HG03175 (cell line): ENCODE measurements around the gene GGT7.
"Not testable (repeated sequence)": the region's sequence is repeated elsewhere in the genome, so short reads cannot be mapped to it uniquely, and the experiment has no call there.

Source experiments
- ATAC-seq: cut with Tn5 transposase; IDR thresholded peaks from one replicate; pipeline ENCODE4 v1.9.1; 2021; ENCODE audit warnings: mild to moderate bottlenecking, moderate library complexity; ENCODE audit not compliant: unreplicated experiment

GGT7 gene, protein sequence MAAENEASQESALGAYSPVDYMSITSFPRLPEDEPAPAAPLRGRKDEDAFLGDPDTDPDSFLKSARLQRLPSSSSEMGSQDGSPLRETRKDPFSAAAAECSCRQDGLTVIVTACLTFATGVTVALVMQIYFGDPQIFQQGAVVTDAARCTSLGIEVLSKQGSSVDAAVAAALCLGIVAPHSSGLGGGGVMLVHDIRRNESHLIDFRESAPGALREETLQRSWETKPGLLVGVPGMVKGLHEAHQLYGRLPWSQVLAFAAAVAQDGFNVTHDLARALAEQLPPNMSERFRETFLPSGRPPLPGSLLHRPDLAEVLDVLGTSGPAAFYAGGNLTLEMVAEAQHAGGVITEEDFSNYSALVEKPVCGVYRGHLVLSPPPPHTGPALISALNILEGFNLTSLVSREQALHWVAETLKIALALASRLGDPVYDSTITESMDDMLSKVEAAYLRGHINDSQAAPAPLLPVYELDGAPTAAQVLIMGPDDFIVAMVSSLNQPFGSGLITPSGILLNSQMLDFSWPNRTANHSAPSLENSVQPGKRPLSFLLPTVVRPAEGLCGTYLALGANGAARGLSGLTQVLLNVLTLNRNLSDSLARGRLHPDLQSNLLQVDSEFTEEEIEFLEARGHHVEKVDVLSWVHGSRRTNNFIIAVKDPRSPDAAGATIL

DNA sequence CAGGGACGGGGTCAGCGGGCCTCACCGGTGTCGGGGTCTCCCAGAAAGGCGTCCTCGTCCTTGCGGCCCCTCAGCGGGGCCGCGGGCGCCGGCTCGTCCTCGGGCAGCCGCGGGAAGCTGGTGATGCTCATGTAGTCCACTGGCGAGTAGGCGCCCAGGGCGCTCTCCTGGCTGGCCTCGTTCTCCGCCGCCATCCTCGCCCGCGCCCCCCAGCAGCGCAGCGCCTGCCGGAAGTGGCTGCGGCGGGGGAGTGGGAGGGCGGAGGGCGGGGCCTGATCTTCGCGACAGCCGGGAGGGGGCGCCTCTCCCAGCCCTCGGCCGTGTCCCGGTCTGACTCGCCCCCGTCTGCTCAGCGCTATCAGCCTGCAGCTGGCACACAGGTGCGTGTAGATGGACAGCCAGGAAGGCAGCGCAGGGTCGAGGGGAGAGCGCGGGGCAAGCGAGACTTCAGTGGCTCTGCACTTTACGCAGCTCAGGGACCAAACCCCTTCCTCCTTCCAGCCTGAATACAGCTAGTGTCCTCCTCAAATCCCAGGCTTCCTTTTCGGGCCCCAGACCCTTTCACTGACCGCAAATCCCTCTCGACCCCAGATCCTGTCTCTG, at the start of gene GGT7:
Gene GGT7, minus strand, starts transcription at position 235 of the 603 bp plus-strand sequence. Its CDS starts 41 bp downstream, at position 194.
- peak; percentile 49 for ATAC-seq

DNA sequence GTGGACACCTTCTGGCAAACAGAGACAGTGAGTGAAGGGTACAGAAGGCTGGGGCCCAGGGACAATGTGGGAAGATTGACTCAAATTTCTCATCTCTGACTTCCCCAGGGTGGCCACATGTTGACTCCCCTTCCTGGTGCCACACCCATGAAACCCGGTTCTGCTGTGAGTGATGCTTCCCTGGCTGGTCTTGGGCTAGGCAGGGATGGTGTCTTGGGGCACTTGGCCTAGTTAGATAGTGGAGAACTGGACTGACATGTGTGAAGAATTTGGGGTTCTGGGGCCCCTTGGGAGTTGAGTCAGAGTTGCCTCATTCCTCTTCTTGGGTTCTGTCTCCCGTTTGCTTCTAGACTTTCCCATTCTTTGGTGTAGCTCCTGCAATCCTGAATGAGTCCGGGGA, 48.8 kb upstream of the GGT7 start:
- no peak for ATAC-seq

DNA sequence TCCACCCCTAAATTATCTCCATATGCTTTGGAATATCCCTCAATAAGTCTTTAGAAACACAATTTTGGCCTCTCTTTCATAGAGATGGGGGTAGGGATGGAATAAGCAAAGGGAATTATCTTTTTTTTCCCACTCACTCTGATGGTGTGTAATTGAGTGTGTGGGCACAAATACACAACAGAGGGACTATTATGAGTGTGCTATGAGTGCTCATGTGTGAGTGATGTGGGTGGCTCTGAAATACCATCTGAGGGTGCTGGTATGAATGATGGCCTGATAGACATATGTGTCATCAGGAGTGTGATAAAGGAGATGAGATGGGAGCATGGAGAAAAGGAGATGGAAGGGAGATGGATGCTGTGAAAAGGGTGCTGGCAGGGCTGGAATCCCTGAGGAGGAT, 47.4 kb upstream of the GGT7 start:
- ATAC-seq: no peak

DNA sequence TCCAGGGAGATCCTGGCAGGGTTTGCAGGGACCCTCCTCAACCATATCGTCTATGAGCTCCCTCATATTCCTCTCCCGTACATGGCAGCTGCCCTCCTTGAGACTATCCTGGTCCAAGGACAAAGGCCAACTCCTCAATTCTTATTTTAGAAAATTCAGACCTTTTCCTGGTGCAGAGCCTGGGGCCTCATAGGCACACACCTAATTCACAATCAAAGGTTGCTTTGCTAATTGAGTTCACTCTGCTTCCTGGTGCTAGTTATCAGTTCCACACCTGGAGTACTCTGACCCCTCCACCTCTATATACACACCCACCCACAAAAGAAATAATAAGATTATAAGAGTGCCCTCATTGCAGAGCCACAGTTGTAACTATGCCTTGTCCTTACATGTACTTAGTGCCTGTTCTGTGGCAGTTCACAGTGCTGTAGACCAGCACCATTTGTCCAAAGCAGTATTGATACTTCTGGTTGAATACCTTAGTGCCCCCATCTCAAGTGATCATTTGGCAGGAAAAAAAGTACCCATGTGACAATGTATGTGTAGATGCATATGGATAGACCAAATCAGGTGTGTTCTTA, 44.2 kb upstream of the GGT7 start:
- ATAC-seq: no peak

DNA sequence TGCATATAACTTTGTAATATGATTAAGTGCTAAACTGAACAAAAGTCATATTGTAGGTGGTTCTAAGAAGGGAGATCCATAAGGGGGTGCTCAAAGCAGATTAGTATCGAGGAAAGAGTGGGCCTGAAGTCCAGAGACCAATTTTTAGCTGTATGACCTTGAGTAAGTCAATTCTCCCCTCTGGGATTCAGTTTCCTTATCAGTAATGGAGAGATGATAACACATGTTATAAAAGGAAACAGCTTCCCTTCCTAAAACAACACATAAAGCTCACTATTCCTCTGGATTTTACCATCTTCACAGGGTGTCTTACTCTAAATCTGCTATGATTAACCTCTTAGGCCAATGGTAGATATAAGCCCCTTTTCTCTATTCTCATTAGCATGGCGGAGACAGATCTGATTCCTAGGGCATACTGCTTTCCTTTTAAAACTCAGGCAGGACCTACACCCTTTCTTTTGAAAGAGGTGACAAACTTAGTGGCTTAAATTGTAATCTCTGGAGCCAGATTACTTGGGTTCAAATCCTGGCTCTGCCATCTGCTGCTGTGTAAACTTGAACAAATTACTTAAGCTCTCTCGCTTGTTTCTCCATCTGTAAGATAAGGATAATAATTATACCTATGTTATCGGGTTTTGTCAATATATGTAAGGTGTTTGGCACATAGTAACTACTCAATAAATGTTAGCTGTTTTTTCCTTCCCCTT, 43.2 kb upstream of the GGT7 start:
- no peak for ATAC-seq

DNA sequence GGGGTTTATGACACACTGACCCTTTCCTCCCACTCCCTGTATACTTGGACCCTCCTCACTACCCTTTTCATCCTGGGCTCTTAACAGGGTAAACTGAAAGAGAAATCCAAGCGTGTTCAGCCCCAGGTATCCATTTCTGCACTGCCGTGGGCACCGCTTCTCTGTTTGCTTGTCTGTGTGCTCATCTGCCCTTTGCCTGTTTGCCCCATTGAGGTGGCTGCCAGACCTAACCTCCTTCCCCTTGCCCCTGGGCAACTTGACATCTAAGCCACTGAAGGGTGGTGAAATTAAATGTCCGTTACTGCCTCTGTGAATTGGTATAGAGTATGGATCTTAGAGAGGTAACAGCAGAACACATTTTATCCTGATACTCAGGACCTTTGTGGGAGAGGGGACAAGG, 42.5 kb upstream of the GGT7 start:
- ATAC-seq: no peak

DNA sequence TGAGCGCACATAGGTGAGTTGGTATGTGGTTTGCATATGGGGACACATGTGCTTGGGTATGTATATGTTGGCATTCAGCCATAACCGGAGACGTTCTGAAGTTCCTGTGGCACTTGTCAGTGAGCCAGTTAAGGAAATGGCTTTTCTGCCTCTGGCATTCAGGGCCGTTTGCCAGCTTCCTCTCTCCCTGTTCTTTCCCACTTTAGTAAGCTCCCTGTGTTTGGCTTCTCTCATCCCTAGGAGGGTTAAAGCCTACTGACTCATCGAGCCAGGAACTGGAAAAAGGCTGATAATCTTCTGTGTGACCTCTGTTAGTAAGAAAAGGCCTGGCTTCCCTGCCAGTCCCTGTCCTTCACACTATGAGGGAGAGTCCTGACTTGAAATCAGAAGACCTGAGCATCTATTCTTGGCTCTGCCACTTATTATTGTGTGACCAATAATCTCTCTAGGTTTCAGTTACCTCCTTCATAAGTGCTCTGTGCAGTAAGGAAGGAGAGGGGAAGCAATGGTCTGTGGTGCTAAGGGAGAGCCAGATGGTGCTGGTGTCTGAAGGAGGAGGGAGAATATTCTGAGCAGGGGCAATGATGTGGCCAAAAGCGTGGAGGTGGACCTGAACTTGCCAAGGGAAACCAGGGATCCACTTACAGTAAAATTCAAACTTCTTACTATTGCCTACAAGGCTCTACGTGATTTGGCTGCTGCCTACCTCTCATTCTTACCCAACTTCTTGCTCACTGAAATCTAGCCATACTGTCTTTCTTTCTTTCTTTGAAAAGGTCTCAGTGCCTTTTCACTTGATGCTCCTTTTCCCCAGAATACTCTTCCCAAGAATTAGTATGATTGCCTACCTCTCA, 35.2 kb upstream of the GGT7 start:
- no peak for ATAC-seq

DNA sequence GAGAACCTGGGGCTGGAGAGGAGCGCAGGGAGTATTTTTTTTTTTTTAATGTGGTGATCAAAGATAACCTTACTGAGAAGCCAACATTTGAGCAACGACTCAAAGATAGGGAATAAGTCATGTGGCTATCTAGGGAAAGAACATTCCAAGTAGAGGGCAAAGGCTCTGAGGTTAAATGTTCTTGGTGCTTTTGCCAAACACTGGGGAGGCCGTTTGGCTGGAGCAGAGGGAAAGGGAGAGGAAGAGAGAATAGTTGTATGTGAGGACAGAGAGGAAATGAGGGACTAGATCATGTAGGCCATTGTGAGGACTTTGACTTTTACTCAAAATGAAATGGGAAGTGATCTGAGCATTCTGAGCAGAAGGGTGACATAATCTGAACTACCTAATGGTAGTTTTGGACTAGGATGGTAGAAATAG, 31.6 kb upstream of the GGT7 start:
- no peak for ATAC-seq

DNA sequence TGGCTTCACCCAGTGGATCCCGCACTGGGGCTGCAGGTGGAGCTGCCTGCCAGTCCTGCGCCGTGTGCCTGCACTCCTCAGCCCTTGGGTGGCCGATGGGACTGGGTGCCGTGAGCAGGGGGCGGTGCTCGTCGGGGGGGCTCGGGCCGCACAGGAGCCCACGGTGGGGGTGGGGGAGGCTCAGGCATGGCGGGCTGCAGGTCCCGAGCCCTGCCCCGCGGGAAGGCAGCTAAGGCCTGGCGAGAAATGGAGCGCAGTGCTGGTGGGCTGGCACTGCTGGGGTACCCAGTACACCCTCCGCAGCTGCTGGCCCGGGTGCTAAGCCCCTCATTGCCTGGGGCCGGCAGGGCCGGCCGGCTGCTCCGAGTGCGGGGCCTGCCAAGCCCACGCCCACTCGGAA, 26.1 kb upstream of the GGT7 start:
- ATAC-seq: not testable (repeated sequence)

DNA sequence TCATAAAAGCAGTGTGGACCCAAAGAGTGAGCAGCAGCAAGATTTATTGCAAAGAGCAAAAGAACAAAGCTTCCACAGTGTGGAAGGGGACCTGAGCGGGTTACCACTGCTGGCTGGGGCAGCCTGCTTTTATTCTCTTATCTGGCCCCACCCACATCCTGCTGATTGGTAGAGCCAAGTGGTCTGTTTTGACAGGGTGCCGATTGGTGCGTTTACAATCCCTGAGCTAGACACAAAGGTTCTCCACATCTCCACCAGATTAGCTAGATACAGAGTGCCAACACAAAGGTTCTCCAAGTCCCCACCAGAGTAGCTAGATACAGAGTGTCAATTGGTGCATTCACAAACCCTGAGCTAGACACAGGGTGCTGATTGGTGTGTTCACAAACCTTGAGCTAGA, 25.5 kb upstream of the GGT7 start:
- not testable (repeated sequence) for ATAC-seq

DNA sequence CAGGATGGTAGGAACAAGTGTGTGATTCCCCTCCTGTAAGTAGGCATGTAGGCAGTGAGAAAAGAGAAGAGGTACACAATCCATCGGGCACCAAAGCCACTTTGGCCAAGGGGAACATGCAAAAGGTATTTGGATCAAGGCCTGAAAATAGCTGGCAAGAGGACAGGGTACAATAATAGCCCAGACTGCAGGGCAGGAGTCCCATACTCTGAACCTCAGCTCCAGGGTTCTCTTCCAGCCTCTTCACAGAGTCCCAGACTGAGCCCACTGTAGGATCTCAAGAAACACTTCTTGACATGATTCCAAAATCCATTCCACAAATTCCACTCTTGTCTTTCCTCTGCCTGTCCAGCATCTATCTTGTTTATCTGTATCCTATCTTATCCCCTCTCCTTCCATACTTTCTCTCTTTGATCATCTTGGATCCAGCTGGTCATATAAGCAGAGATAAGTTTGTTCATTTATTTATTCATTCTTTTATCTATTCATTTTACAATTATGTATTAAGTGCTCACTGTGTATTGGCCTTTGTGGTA, 23.5 kb upstream of the GGT7 start:
- ATAC-seq: no peak

DNA sequence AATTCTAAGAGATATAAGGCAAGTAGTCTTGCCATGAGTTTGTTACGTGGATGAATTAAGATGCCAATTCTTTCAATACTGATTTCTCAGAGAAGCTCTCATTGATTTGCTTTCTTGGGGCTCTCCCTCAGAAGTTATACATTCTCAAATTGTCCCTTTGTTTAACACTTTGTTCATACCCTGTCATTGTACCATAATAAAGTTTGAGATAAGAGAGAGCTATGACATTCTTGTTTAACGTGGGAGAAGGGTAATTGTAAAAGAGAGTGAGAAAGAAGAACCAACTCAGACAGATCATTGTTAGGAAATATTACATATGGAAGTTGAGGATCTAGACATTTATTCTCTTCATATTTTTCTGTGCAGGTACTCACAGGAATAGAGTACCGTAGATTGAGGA, 22.8 kb upstream of the GGT7 start:
- ATAC-seq: no peak

DNA sequence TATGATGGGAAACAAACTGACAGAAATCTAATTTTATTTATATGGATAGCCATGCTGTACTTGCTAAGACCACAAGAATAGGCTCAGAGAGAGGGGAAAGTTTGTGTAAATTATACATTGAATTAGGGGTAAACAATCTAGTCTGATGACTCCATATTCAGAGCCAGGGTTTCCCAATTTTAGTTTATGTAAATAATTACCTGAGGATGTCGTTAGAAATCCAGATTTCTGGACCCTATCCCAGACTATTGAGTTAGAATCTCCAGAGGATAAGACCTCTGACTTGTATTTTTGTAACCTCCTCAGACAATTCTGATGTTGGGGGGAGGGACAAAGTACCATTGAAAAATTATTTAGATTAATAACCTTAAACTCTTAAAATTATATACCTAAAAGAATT, 22.1 kb upstream of the GGT7 start:
- ATAC-seq: no peak

DNA sequence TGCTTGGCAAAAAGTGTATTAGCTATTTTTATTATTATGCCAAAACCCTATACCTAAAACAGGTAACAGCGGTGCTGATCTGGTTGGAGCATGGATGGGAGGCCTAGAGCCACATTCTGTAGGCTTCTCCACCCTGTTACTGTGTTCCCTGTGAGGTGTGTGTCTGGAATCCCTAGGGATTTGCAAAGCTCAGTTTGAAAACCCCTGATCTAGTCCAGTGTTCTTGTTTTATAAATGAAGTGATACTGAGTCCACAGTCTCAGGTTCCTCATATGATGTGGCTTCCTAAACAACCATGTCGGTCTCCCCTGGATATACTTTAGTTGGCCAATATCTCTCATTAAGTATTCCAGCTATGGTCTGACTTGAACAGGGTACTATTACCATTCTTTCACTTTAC, 20.0 kb upstream of the GGT7 start:
- ATAC-seq: no peak

DNA sequence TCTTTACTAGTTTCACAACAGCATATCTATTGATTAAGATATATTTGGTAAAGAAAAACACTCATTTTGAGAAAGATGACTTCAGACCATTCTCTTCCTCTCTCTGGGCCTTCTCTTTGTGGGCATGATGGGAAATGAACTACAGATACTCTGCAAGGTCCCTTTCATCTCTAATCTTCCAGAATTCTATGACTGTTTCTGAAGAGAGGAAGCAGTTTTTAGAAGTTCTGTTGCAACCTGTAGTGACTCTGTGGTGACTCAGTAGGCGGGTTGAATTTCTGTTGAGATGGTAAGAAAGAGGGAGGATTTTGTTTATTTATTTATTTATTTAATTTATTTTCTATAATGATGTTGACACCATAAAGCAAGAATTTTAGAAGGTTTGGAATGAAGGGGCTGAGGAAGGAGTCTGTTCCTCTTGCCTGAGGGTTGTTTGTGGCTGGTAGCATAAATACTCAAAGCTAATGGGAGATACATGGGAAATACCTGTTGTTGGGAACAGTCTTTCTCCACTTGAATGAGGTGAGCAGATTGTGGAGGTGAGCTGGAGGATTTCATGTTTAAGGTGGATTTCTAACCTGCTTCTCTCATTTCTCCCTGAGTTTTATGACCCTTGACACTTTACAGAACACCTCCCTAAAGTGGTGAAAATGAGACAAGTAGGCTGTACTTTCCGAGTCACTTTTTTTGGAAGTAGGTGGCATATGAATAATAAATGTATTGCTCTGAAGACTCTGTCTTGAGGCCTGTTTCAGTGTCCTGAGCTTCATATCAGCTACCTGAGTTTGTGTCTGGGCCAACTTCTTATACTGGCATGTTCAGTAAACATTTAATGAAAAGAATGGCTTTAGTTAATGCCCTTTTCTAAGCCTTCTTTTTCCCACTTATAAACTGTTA, 18.8 kb upstream of the GGT7 start:
- ATAC-seq: no peak

DNA sequence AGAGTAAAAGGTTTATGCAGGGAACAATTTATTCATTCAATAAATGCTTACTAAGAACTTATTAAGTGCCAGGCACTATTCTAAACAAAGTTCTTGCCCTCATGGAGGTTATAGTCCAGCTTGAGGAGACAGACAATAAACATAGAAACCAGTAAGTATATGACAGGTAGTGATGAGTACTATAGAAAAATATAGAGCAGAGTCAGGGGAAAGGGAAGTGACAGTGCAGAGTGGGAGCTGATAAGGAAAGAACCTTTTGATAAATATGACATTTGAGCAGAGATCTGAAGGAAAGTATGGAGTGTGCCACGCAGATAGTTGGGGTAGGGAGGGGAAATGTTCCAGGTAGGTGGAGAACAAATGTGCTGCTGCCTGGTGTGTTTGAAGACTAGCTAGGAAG, 15.8 kb upstream of the GGT7 start:
- ATAC-seq: no peak

DNA sequence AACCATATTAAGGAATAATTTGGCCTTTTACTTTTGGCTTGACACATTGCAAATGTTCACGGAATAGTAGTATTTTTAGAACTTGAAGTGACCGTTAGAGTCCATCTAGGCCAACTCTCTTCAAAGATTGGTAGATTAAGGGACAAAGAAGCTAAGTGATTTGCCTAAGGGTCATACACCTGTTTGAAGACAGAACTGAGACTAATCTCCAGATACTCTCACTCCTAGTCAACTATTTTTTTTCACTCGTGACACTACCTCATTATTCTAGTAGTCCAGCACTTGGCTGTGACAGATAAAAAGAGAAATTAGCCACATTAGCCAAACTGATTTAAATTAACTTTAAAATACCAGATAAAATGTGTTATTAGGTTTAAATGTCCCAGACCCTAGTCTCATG, 14.4 kb upstream of the GGT7 start:
- no peak for ATAC-seq

DNA sequence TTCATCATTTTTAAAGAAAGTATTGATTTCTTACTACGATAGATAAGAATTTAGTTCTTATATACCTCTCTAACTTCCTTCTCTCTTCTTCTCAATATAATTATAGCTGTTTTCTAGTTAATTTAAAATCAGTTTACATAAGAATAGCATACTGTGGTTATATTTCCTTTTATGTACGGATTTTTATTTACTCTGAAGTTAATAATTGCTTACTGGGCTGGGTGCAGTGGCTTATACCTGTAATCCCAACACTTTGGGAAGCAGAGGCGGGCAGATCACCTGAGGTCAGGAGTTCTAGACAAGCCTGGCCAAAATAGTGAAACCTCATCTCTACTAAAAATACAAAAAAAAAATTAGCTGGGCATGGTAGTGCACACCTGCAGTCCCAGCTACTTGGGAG, 13.5 kb upstream of the GGT7 start:
- no peak for ATAC-seq

DNA sequence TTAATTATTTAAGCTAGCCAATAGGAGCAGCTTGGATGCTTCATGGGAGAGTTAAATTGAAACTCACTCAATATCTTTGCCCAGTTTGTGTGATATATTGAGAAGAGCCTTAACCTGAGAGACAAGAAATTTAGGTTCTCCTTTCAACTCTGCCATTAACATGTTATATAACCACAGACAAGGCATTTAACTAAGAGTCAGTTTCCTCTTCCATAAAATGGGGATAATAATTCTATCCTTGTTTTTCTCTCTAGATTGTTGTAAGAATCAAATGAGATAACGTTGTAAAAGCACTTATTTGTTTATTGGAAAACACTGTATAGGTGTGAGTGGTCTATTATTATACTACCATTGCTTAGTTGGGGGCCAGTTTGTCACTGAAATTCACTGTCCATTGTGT, 11.6 kb upstream of the GGT7 start:
- ATAC-seq: no peak
